Astrocyte of the spinal cord (primary cell): ENCODE results near the gene CBFA2T3.

Source experiments
- DNase-seq: peaks from one replicate; pipeline ENCODE4 v3.0.0; 2011; ENCODE audit warnings: low read depth, low spot score
- H3K4me3 ChIP-seq: 2 replicates; pipeline ENCODE4 v1.5.1; 2011; ENCODE audit warnings: low read depth, mild to moderate bottlenecking, low read length, moderate library complexity
- CTCF ChIP-seq: IDR thresholded peaks from 2 replicates; pipeline ENCODE4 v1.5.1; 2012; ENCODE audit warnings: low read depth, mild to moderate bottlenecking, low read length, inconsistent platforms
- in situ Hi-C: cut with HindIII; loops from 2 replicates; pipeline ENCODE4 v1.10.0; 2017; ENCODE audit warnings: low sequenced_read_pairs

The CBFA2T3 gene

GRCh38 chr16:88874938-88875599 lies 101.9 kb downstream of the CBFA2T3 start:
- in situ Hi-C loops = no loop called here
- DNase-seq = no peak
- TF ChIP-seq CTCF = no peak
- H3K4me3 ChIP-seq = no peak overlapping the region

GRCh38 chr16:88872650-88873331 lies 104.2 kb downstream of the CBFA2T3 start:
- TF ChIP-seq CTCF = no peak
- H3K4me3 ChIP-seq = no peak overlapping the region
- in situ Hi-C loops = no loop called here
- DNase-seq = no peak

GRCh38 chr16:88871730-88872416 lies 105.1 kb downstream of the CBFA2T3 start:
- in situ Hi-C loops = no loop called here
- no peak overlapping the region for H3K4me3 ChIP-seq
- no peak for DNase-seq
- TF ChIP-seq CTCF = no peak

- no peak for TF ChIP-seq CTCF
- no peak for DNase-seq
- in situ Hi-C loops = no loop called here
- no peak overlapping the region for H3K4me3 ChIP-seq
Measured at GRCh38 chr16:88871349-88871702, 105.7 kb downstream of the CBFA2T3 start.

- H3K4me3 ChIP-seq = no peak overlapping the region
- no peak for DNase-seq
Measured at GRCh38 chr16:88870608-88871348, 106.2 kb downstream of the CBFA2T3 start.

More at GRCh38 chr16:88870608-88871348, 106.2 kb downstream of the CBFA2T3 start:
- TF ChIP-seq CTCF = no peak
- in situ Hi-C loops = no loop called here
